Esophagus muscularis mucosa (tissue), 4 donors: Measurements from ENCODE around the gene COL4A5.

Source experiments
- CTCF ChIP-seq, 3 experiments: fragments of 200-600 bp in 2 of 3; fragments of 450-650 bp in 1 of 3; sonication (generic) in 2 of 3; IDR thresholded peaks; one replicate each; pipeline ENCODE4 v1.5.1; 2017 to 2019; ENCODE audit warnings: antibody characterized with exemption in 3 of 3, mild to moderate bottlenecking in 2 of 3, moderate library complexity in 1 of 3
- EP300 ChIP-seq: sonication (generic); formaldehyde crosslinking; IDR thresholded peaks from one replicate; pipeline ENCODE4 v1.6.1; 2017; ENCODE audit warnings: antibody characterized with exemption
- POLR2A ChIP-seq: fragments of 450-650 bp; IDR thresholded peaks from one replicate; pipeline ENCODE4 v1.6.1; 2017; ENCODE audit warnings: antibody characterized with exemption, moderate library complexity, mild to moderate bottlenecking, low read depth
- POLR2AphosphoS5 ChIP-seq, 2 donors: sonication (generic); formaldehyde crosslinking; IDR thresholded peaks; one replicate each; pipeline ENCODE4 v1.6.1; 2017; ENCODE audit warnings: antibody characterized with exemption in 2 of 2

GRCh38 chrX:108601276-108601675 is 161.6 kb downstream of the COL4A5 start:
- no peak for TF ChIP-seq POLR2A
- no peak for TF ChIP-seq CTCF (IDR thresholded peaks at IDR 0.05)
- TF ChIP-seq POLR2AphosphoS5 (IDR thresholded peaks at IDR 0.05) = no peak
- no peak for TF ChIP-seq EP300
